AG04449 (cell line): ENCODE results near the gene PIWIL4.

Experiments
- CTCF ChIA-PET: fragments of 350-600 bp; formaldehyde crosslinking; extraction: SDS; loops from one replicate; lab custom pipeline; 2021; ENCODE audit warnings: antibody characterized with exemption; lab: Yijun Ruan, JAX
- POLR2A ChIA-PET: fragments of 400-600, 350-600 bp; formaldehyde crosslinking; extraction: SDS; loops from one replicate; lab custom pipeline; 2020; ENCODE audit warnings: antibody characterized with exemption, inconsistent platforms; lab: Yijun Ruan, JAX
- DNase-seq: peaks from one replicate; pipeline ENCODE4 v3.0.0-alpha.2; 2010; ENCODE audit warnings: low read depth, low spot score
- H3K4me3 ChIP-seq: 2 replicates; pipeline ENCODE4 v1.5.1; 2011; ENCODE audit warnings: low read depth, mild to moderate bottlenecking, control low read depth, low read length
- TF ChIP-seq, protein P1 (sequence below): IDR thresholded peaks from one replicate; pipeline ENCODE4 v1.5.1; 2011; ENCODE audit warnings: mild to moderate bottlenecking, moderate library complexity, low read length, control low read depth, inconsistent platforms; ENCODE audit not compliant: insufficient read depth; ENCODE audit errors: missing control alignments

PIWIL4 gene

GRCh38 chr11:94656968-94657367 is 89.8 kb downstream of the PIWIL4 start:
- POLR2A ChIA-PET = no interaction called here
- CTCF ChIA-PET = interaction anchor here (1.1 to 1.2 kb wide), 2 partner anchors 9 to 245 kb away, joined by 3 read pairs; no protein-coding TSS in a partner anchor
- H3K4me3 ChIP-seq = no peak overlapping the region
- no peak for DNase-seq
- TF ChIP-seq, protein P1, sequence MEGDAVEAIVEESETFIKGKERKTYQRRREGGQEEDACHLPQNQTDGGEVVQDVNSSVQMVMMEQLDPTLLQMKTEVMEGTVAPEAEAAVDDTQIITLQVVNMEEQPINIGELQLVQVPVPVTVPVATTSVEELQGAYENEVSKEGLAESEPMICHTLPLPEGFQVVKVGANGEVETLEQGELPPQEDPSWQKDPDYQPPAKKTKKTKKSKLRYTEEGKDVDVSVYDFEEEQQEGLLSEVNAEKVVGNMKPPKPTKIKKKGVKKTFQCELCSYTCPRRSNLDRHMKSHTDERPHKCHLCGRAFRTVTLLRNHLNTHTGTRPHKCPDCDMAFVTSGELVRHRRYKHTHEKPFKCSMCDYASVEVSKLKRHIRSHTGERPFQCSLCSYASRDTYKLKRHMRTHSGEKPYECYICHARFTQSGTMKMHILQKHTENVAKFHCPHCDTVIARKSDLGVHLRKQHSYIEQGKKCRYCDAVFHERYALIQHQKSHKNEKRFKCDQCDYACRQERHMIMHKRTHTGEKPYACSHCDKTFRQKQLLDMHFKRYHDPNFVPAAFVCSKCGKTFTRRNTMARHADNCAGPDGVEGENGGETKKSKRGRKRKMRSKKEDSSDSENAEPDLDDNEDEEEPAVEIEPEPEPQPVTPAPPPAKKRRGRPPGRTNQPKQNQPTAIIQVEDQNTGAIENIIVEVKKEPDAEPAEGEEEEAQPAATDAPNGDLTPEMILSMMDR = no peak

- CTCF ChIA-PET = no interaction called here
Measured at GRCh38 chr11:94657629-94658028, 90.5 kb downstream of the PIWIL4 start.

GRCh38 chr11:94658386-94658785 is 91.2 kb downstream of the PIWIL4 start:
- no peak for DNase-seq
- TF ChIP-seq, protein P1 = no peak
- H3K4me3 ChIP-seq = no peak overlapping the region
- POLR2A ChIA-PET = no interaction called here
- CTCF ChIA-PET = no interaction called here

More at GRCh38 chr11:94657629-94658028, 90.5 kb downstream of the PIWIL4 start:
- POLR2A ChIA-PET = no interaction called here
- TF ChIP-seq, protein P1 = no peak
- no peak for DNase-seq
- H3K4me3 ChIP-seq = no peak overlapping the region

DNA sequence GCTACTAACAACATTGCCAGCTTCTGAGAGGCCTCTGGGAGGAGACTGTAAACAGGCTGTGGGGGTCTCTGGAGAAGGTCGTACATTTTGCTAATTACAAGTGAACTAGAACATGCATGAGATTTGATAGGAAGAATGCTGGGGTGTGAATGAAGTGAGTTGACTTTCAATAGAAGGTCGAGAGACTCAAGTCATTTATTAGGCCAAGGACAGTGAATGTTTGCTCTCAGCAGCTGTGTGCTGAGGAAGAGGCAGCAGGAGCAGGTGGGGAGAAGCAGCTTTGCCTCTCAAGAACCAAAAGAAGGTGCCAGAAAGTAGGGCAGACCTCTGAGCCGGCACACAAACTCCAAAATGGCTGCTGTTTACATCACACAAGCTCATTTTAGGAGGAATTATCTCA is 91.7 kb downstream of the PIWIL4 start:
- POLR2A ChIA-PET = no interaction called here
- CTCF ChIA-PET = no interaction called here

DNA sequence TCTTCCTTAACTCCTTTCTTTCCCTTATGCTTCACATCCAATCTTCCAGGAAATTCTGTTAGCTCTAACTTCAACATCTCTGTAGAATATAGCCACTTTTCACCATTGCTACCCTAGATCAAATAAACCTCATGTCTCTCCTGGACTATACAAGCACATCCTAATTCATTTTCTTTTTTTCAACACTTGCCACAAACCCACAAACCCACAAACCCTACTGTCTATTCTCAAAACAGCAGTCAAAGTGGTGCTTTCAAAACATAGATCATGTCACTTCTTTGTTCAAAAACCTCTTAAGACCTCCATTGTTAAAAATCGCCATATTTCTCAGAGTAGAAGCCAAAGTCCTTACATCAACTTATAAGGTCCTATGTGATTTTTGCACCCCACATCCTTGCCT is 94.3 kb downstream of the PIWIL4 start:
- DNase-seq = no peak
- CTCF ChIA-PET = no interaction called here
- POLR2A ChIA-PET = no interaction called here
- TF ChIP-seq, protein P1 = no peak
- no peak overlapping the region for H3K4me3 ChIP-seq

More for the DNA sequence above, 91.7 kb downstream of the PIWIL4 start:
- no peak overlapping the region for H3K4me3 ChIP-seq
- TF ChIP-seq, protein P1 = no peak
- no peak for DNase-seq

- no peak overlapping the region for H3K4me3 ChIP-seq
- TF ChIP-seq, protein P1 = no peak
- ChIA-PET POLR2A (no interaction called here), CTCF (interaction anchor here (0.9 kb wide), 1 partner anchor 11 kb away, joined by 3 read pairs; no protein-coding TSS in a partner anchor)
- no peak for DNase-seq
Measured at GRCh38 chr11:94662065-94662779, 95.1 kb downstream of the PIWIL4 start.
